Muscle of arm (tissue), 12 donors: ENCODE measurements around the gene FAM83C. TPM values are rescaled to one million over a fixed set of nuclear protein-coding genes. Genes with fewer than 3 reads are reported as not detected.

Experiments used
- DNase-seq: peaks from one replicate; pipeline ENCODE4 v3.0.0-alpha.2; 2013
- polyA plus RNA-seq, 12 donors: library from polyadenylated mRNA; unstranded; fragments of 120-200 nt; gene quantifications; one replicate each; pipeline ENCODE4 v1.2.1, GENCODE V29; 2013; ENCODE audit not compliant: insufficient read length in 12 of 12

FAM83C gene
- polyA plus RNA-seq, 12 donors: 1.4 to 12.1 (median 4.5) TPM; not detected in 9

DNA sequence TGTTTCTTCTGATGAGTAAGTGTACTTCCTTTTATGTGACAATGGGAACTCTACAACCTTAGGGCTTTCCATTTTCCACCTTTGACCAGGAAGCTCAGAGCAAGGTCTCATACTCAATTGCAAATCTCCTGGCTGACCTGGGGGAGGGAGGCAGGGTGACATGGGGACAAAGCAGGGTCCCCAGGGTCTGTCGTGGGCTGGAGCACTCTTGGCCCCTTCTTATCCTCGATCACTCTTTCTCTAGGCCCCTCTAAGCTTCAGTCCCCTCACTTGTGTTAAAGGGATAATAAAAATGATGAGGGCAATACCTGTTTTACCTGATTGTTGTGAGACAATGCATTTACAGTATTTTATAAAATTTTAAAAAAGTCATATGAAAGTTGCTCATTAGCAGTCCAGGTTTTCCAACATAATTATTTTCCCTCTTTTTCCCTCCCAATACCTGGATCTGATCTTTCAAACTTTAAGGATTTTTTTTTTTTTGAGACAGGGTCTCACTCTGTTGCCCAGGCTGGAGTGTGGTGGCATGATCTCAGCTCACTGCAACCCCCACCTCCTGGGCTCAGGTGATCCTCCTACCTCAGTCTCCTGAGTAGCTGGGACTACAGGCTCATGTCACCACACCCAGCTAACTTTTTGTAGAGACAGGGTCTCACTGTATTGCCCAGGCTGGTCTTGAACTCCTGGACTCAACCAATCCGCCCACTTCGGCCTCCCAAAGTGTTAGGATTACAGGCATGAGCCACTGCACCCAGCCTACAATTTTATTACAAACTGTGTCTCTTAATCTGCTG lies 8.4 kb upstream of the FAM83C start:
- no peak for DNase-seq

DNA sequence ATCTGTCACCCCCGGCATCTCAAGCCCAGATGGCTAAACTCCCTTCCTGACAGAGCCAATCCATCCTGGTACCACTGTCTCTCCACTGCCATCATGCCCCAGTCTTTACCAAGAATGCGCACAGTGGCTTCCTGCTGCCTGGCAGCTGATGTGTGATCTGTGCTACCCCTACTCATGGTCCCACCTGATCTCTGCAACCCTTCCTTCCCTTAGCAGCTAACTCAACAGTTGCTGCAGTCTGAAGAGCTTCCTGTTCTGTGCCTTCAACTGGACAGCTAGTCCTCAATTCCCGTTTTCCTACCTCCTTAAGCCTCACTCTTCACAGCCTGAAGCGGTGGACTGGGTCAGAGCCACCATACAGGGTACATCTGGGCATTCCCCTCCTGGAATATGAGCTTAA lies 7.6 kb upstream of the FAM83C start:
- DNase-seq: no peak

- no peak for DNase-seq
These were observed 6.0 kb upstream of the FAM83C start for GRCh38 chr20:35298264-35298663.

GRCh38 chr20:35297740-35298139 lies 5.5 kb upstream of the FAM83C start:
- DNase-seq: no peak

DNA sequence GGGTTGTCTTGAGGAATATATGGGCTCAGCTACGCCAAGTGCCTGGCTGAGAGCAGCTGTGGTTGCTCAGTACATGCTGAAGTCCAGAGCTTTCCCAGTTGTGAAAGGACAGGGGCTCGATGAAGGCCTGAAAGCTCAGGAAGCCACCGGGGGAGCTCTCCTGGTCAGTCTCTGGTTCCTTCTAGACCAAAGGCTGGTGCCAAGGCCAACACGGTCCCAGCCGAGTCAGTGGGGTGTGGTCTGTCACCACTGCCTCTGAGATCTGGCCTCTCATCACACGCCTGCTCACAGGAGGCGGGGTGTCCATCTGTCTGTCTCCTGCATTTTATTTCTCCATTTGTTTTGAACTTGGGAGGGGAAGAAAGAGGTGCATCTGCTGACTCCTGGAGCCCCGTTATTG lies 4.9 kb upstream of the FAM83C start:
- no peak for DNase-seq

GRCh38 chr20:35296101-35296554 lies 3.9 kb upstream of the FAM83C start:
- no peak for DNase-seq

GRCh38 chr20:35295674-35296073 lies 3.4 kb upstream of the FAM83C start:
- DNase-seq: no peak

- DNase-seq: no peak
These were observed 2.8 kb upstream of the FAM83C start for GRCh38 chr20:35295058-35295457.

DNA sequence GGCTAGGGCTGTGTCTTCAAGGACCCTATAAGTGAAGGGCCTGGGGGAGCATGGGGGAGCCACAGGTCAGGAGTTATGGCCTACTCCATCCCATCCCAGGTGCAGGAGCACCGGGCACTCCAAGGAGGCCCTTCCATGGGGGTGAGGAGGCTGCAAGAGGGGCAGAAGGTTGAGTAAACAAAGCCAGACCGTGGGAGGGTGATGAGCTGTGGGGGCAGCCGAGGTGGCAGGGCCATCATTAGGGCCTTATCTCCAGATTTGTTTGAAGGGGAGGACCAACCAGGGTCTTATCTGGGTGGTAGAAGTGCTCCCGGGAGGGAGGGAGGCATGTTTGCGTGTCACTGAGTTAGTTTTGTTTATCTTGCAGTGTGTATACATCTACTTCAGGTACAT lies 2.1 kb upstream of the FAM83C start:
- DNase-seq: no peak

- DNase-seq: no peak
These were observed 1.4 kb upstream of the FAM83C start for GRCh38 chr20:35293303-35294292.

- DNase-seq: no peak
These were observed 470 bp upstream of the FAM83C start for GRCh38 chr20:35292504-35293285.

DNA sequence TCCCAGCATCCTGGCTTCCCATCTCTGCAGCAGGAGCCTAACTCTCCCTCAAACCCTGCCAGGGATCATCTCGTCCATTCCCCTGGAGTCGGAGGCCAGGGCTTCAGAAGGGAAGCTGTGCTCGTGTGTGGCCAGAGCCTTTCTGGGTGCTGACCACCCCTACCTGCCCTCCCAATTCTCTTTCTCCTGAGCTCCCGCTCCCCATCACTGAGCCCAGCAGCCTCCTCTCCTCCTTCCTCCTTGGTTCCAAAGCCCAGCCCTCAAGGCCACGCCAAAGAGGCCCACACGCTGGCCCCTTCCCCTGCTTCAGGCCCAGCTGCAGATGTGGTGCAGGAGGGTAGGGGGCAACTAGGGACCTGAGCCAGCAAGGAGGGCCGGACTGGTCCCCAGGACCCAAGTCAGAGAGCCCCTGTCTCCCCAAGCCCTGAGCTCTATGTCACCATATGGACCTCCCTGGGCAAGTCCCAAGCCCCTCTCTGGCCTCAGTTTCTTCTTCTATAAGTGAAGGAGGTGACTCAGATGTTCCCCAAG lies 1.3 kb downstream of the FAM83C start:
- no peak for DNase-seq

- DNase-seq: no peak
These were observed 1.9 kb downstream of the FAM83C start for GRCh38 chr20:35290186-35290886.

DNA sequence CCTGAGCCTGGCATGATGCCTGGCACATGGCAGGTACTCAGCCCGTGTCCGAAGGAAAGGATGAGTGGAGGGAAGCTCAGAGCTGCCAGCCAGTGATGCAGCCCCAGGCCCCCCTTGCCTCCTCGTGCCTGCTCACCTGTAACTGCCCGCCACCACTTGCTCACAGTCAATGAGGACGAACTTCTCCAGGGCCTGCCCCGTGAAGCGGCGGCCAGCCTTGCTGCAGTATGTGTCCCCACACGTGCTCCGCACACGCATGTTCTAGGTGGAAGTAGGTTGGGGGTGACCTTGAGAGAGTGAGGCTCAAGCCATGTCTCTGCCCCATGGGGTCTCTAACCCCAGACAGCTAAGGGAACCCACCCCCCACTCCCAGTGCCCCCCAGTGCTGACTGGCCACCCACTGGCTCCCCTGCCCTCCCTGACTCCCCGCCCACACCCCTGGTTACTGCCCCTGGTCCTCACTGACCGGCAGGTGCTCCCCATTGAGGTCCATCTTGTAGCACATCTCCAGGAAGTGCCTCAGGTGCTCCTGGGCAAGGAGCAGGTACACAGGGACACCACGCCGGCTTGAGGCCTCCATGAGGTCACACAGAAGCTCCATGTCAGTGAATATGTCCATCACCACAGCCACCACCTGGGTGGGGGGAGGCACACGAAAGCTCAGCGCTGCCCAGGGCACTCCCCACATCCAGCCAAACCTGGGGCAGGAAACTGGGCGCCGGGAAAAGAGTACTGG lies 3.7 kb downstream of the FAM83C start:
- DNase-seq: no peak

GRCh38 chr20:35287509-35288324 lies 4.5 kb downstream of the FAM83C start:
- DNase-seq: no peak

GRCh38 chr20:35286899-35287508 lies 5.2 kb downstream of the FAM83C start:
- no peak for DNase-seq

- no peak for DNase-seq
These were observed 5.9 kb downstream of the FAM83C start for GRCh38 chr20:35286077-35286898.

DNA sequence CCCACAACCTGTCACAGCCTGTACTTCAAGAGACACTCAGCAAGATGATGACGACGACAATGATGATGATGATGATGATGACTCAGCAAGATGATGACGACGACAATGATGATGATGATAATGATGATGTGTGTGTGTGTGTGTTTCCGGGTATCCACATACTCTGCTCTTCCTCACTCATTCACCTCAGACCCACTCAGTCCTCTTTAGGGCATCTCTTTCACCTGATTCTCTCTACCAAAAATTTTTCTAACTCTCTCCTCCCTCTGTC lies 6.5 kb downstream of the FAM83C start:
- no peak for DNase-seq
